Stimulated activated CD4-positive, alpha-beta T cell treated with anti-CD3 and anti-CD28 coated beads, Interleukin-15, amount 100 ng/mL, for 1 hour (primary cell): ENCODE measurements around the gene TSPEAR.

Source experiments
- DNase-seq, 2 donors: peaks; one replicate each; pipeline ENCODE4 v3.0.0-alpha.2; 2020; ENCODE audit warnings: low read depth in 1 of 2, low spot score in 1 of 2

Gene TSPEAR

DNA sequence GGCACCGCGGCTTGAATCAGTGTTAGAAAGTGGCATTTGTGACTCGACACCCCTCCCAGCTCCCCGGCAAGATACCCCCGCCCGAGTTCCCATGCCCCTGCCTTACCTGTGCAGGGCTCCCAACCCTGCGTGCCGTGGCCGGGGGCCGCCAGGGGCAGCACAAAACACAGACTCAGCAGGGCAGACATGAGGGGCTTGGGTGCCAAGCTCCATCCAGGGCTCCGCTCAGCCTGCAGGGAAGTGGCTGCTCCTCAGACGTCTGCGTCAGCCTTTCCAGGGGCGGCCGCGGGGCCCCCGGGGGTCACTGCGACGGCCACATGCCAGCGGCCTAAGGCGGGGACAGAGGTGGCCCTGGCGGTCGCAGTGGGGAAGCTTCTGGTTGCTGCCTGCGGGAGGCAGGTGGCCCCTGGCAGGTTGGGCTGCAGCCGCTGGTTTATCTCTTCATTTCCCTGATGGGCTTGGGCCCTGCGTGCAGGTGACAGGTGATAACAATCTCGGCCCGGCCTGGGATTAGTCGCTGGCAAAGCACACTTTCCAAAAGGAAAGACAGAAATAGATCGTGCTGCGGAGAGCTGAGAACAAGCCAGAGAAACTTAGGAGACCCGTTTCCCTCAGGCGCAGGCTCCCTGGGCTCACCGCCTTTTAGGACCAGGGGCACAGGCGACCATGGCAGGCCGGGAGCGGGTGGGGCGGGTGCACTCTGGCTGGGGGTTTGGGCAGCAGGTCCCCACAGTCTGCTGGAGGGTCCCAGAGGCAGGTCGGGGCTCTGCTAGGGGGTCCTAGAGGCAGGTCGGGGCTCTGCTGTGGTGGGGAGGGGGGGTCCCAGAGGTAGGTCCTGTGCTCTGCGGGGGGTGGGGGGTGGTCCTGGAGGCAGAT is at the start of gene TSPEAR:
Gene TSPEAR, minus strand, starts transcription at position 246 of the 876 bp plus-strand sequence. Its CDS starts 58 bp downstream, at position 188.
- DNase-seq, result no peak

DNA sequence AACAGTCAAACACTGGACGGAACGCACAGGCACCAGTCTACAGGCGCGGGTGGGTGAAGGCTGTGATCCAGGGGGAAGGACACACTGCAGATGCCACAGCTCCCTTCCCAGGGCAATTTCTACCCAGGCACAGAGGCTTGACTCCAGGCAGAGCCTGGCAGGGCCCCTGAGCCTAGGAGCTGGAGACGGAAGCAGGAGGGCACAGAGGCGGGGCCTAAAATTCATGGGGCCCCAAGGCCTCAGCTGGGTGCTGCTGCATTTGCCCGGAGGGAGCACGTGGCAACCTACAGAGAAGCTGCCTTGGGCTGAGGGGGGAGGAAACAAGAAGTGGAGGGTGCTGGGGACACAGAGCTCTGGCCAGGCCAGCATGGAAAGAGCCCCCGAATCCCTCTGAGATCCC is 49.0 kb upstream of the TSPEAR start:
- DNase-seq, result no peak

DNA sequence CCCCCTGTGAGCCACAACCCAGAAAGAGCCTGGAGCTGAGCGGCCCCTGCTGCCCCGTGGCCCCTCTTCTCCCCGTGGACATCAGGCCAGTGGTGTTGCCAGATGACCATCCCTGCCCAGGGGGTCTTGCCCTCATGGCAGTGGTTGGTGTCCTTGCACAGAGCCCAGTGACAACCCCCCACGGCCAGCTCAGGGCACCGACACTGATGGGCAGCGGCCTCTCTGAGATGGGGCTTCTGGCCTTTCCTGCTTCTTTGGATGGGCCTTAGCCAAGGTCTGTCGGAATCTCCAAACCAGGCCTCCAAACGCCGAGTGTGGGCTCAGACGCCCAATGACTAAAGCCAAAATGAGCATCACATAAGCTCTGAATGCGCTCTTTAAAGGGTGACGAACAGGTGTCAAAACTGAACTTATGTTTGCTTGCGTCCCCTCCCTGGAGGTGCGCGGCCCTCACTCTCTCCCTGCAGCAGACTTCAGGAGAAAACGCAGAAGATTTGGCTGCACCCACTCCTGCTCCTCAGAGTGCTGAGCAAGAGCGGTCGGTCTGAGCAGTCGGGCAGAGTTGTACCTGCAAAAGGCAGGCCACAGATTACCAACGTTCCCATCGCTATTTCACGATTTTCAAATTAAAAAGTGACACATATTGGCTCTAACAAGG is 48.4 kb upstream of the TSPEAR start:
- no peak for DNase-seq

DNA sequence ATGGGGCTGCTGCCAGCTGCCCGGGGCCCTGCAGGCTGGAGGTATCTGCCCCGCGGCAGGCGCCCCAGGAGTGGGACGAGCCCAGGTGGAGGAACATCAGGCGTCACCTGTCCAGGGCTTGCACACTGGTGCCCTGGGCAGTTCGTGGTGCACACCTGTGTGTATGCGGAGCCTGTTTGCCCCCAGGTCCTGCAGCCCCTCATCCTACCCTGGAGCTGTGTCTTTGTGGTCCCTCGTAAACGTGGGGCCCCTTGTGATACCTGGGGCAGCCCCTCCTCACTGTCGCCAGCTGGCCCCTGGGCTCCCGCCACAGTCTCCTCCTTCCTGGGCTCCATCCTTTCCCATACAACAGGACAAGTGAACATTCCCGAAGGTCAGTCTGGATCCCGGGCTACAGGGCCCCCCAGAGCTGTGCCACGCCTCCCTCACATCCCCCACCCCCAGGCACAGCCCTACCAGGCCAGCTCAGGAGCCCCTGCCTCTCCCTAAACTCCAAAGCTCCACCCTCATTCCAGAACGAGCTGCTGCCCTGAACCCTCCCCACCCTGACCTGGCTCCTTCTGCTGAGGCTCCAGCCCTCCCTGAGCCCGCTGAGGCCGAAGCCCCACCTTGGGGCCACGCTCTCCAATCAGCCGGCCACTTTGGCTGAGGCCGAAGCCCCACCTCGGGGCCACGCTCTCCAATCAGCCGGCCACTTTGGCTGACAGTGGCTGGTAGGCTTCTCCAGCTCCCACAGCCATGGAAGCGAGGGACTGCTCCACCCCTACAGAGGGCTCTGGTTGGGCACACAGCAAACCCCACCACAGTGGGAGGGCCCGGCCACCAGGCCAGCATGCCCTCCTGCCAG is 47.6 kb upstream of the TSPEAR start:
- no peak for DNase-seq

DNA sequence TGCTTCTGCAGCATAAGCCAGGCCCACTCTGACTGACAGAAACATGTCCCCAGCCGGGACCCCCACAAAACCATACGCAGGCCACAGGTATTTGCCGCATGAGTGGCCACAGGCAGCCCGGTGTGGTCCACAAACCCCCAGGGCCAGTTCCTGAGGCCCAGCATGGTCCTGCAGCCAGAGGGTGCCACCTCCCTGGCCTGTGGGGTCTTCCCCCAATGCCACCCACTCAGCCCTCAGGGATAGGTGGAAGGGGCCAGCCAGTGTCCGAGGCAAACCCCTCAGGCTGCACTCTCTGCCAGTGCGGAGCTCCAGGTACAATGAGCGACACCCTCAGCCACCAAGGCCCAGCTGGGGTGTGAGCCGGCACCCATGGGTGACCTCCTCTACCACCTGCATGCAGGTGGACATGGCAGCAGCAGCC is 46.8 kb upstream of the TSPEAR start:
- no peak for DNase-seq

DNA sequence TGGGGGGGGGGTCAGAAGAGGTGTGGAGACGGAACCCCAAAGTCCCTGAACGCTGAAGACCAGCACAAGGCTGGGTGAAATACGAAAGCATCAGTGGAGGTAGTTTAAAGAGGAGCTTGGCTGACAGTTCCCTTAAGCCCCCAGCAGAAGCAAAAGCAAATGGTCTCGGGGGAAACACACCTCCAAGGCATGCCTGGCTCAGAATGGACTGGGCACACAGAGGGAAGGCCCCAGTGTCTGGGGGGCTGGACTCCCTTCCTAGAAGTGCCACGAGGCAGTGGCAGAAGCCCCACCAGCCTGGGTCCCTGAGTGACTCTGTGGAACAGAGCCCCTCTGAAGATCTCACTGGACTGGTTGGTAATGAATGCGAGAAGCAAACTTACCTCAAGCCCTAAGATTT is 46.4 kb upstream of the TSPEAR start:
- no peak for DNase-seq

DNA sequence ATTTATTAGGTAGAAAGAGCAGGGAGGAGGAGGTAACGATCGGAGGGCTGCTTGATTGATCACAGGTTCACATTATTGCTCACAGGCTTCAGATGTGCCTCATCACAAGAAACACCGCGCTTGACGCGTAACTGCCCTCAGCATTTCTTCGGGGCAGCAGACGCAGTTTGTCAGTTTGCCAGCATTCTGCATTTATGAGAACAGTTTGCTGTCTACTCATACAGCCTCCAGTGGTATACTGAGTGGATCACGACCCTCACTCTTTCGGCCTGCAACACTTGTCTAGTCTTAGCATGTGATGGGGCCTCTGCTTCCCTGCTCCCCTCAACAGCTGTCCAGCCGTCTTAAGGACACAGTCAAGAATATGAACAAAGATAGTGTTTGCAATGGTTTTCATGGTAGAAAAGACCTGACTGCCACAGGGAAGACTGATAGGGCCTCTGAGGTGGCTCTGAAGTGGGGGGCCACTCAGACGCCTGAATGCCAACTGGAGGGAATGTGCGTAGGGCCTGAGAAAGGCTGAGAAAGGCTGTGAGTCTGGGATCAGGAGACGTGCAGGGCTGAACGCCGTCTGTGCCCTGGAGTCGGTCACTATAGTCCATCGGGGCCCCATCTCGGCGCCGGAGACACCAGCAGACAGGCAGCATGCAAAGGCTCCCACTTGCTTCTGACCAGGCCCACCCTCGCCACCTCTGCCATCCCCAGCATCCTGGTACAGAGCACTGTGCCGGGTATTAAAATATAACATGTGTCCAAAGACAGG is 45.2 kb upstream of the TSPEAR start:
- DNase-seq, result no peak

DNA sequence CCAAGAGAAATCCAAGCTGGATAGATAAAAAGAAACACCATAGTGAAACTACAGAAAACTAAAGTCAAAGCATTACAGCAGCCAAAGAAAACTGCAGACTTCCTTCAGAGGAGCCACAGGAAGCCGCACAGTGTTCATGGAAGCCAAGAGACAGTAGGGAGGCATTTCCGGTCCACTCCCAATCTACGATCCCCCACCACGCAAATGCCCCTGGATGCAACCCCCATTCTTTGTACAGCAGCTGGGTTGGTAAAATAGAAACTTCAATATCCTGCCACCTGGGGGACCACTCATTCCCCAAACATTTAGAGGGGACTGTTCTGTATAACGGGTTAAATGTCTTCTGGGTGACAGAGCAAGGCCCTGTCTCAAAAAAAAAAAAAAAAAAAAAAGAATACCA is 43.9 kb upstream of the TSPEAR start:
- DNase-seq, result no peak

DNA sequence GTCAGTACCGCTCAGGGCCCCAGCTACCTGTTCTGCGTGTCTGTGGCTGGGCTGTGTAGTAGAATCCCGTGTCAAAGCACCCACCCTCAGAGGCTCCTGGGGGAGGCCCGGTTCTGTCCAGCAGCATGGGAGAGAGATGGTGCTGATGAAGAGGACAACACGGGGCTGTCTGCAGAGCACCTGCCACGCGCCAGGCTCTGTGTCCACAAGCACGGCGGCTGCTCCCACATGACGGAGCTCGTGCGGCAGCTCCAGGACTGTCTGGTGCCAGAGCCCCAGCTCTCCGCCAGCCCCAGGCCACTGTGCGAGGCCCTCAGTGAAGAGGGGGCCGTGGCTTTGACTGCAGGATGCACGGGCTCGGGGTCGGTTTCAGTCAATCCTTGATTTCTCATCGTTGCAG is 42.0 kb upstream of the TSPEAR start:
- no peak for DNase-seq

DNA sequence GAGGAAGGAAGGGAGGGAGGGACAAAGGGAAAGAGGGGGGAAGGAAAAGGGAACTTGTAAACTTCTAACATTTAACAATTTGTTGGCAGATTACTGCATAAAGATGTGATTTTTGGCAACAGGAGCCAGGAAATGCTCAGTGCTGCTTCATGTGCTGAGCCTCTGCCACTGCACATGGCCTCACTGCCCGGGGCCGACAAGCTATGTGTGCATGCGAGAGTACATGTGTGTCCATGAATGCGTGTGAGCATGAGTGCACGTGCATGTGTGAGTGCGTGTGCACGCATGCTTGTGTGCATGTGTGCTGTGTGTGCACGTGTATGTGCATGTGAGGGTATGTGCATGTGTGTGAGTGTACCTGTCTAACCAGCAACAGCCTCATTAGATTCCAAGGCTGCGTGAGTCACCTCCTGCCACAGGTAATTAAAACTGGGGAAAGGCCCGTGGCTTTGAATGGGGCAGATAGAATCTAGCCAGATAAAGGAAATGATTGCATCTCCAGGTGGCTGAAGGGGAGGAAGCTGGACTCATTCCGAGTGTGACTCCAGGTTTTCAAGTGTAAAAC is 41.4 kb upstream of the TSPEAR start:
- no peak for DNase-seq

DNA sequence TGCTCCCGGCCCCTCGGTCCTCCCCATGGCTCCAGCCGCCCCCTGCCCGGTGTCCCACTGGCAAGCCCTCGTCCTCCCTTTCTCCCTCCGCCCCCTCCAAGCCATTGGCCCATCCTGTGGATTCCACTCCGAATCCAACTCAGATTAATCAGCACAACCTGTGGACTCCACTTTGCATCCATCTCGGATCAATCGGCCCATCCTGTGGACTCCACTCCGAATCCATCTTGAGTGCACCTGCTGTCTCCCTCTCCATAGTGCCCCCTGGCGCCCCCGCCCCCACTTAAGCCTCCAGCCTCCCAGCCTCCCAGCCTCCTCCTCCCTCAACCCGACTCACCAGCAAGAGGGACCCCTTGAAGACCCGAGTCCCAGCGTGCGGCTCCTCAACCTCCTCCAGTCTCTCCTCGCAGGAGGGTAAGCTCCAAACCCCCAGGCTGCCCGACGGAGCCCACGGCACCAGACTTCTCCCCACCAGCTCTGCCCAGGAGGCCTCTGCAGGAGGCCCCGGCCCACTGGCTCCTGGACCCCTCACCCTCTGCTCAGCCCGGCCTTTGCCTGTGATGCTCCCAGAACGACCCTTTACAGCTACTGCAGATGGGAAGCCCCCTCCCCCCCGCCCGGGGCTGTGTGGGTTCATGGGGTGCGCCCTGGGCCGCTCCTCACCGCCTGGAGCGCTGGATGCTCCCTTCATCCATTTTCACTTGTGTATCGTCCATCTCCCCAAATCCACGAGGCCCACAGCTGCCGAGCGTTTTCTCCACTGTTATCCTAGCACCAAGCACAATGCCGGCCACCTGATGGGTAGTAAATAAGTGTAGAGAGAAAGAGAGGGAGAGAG is 40.6 kb upstream of the TSPEAR start:
- no peak for DNase-seq

DNA sequence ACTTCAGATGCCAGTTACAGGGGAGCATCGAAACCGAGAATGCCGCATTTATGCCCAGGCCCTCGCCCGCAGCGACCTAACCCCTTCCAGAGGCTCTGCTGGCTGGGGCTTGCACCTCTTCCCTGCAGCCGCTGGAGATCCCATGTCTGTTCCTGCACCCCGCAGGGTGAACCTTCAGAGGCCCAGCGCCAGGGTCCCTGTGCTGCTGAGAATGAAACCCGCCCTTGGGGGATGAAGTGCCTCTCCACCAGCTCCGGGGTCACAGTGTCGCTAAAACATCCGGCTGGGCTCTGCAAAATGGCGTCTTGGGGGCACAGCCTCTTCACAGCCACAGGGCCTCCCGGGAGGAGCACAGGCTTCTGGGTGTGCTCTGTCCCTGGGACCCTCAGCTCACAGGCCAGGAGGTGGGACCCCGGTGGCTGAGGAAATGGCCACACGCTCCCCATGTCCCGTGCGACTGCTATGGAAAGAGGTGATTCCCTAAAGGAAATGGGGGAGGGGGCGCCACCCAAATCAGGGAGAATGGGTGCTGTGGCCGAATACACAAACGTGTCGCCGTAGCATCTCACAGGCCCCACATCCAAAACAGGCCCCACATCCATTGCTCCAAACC is 39.9 kb upstream of the TSPEAR start:
- no peak for DNase-seq

DNA sequence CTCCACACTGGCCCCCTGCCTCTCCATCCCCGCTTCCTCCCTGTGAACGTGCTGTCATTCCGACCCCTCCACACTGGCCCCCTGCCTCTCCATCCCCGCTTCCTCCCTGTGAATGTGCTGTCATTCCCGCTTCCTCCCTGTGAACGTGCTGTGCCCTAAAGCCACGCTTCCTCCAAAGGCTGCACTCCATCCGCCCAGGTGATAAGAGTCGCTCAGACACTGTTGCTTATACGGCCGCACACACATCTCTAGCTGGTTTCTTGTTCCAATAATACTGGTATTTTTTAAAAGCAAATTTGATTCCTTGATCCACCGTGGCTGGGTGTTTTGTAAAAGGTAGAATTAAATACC is 39.3 kb upstream of the TSPEAR start:
- no peak for DNase-seq

DNA sequence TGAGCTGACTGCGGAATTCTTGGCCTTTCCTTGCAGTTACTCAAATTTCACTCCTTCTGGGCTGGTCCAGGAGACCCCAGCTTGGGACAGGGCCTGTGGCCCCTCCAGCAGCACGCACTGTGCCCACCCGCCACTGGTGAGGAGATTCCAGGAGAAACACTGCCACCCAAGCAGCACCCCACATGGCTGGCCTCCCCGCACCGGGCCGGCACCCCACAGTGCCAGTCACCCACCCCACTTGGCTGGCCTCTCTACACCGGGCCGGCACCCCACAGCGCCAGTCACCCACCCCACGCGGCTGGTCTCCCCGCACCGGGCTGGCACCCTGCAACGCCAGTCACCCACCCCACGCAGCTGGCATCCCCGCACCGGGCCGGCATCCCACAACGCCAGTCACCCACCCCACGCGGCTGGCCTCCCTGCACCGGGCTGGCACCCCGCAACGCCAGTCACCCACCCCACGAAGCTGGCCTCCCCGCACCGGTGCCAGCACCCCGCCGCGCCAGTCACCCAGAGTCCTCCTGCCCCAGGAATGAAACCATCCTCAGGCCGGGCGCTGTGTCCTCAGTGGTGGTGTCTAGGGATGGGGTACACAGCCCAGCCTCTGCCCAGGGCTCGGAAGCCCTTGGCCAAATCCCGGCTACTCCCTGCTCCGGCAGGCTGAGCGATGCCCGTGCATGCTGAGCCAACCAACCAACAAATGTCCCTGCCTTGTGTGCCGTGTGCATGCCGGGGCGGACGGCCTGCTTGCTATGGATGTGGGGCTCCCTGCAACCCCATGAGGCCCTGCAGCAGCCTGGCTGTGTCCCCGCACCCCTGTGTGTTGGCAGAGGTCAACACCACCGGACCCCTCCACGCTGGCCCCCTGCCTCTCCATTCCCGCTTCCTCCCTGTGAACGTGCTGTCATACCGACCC is 38.6 kb upstream of the TSPEAR start:
- DNase-seq, result no peak

DNA sequence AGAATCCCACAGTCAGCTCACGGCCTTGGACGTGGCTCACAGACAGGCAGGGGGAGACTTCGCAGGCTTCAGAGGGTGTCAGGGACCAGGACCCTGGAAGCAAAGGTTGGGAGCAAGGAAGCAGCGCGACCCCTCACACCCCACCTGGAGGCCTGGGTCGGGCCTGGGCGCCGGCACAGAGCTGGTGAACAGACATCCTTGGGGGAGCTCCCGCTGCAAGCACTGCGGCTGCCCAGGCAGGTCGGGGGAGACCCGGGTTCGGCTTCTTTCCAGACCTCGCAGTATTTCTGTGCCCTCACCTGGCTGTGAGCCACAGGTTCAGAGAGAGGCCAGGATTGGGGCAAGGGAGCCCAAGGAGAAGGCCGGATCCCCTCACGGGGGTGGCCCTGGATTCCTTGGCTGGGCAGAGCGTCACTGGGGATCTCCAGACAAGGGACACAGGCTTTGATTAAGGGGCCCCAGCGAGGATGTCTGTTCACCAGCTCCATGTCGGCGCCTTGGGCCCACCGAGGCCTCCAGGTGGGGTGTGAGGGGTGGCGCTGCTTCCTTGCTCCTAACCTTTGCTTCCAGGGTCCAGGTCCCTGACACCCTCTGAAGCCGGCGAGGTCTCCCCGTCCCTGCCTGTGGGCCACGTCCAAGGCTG is 37.9 kb upstream of the TSPEAR start:
- no peak for DNase-seq

DNA sequence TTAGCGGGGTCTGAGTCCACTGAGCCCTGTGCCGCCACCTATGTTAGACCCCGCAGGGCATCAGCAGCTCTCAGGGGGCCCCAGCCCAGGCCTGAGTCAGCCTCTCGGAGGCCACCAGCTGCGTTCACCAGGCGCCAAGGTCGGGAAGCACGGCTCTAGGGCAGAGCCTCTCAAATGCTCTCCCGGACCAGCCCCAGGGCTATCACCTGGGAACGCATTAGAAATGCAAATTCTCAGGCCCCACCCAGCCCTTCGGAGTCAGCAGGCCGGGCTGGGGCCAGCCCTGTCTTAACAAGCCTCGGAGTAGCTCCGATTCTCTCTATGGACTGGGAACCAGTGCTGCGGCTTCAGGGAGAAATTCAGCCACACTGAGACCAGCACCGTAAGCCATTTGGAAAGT is 37.2 kb upstream of the TSPEAR start:
- no peak for DNase-seq

DNA sequence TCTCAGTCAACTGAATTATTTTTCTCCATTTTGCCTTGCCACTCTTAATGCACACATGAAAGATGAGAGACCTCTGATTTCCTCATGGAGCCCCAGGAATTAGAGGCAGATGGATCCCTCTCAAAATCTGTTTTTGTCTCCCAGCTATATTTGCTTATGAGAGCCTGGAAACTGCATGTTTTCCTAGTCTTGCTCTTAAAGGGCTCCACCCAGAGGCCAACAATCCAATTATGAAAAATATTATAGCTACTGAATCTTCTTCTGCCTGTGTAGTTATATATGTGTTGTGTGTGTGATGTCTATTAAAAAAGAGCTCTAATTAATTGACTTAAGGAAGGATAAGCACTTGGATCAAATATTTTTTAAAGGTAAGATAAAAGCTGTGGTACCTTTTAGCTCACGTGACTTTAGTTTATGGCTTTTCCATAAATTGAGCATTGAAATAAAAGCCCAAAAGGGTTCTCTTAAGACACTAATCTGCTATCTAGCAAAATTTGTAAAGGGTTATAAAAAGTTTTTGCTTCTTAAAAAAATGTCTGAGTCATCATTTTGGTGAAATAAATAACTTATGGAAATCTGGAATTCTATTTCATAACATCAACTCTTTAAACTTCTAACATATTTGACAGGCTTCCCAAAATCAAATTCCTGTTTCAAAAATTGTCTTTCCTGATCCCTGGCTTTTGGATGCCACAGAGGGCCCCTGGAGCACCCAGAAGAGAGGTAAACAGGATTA is 31.2 kb upstream of the TSPEAR start:
- no peak for DNase-seq
